Subcutaneous abdominal adipose tissue (tissue), 5 donors: ENCODE results near the gene APOC1.

ENCODE experiments used
- H3K27ac ChIP-seq: one replicate; pipeline ENCODE4 v1.7.0; 2013; ENCODE audit warnings: low read depth, mild to moderate bottlenecking, inconsistent platforms, low read length, moderate library complexity
- H3K27me3 ChIP-seq, 5 donors: one replicate each; pipeline ENCODE4 v1.7.0; 2013; ENCODE audit warnings: low read length in 5 of 5, inconsistent platforms in 1 of 5; ENCODE audit not compliant: control insufficient read depth in 5 of 5, insufficient read depth in 4 of 5
- H3K36me3 ChIP-seq, 5 donors: one replicate each; pipeline ENCODE4 v1.7.0; 2013; ENCODE audit warnings: low read length in 5 of 5; ENCODE audit not compliant: control insufficient read depth in 5 of 5, insufficient read depth in 5 of 5
- H3K4me1 ChIP-seq, 5 donors: one replicate each; pipeline ENCODE4 v1.7.0; 2013; ENCODE audit warnings: low read length in 5 of 5, mild to moderate bottlenecking in 3 of 5, moderate library complexity in 1 of 5; ENCODE audit not compliant: control insufficient read depth in 5 of 5, insufficient read depth in 5 of 5
- H3K4me3 ChIP-seq, 5 donors: one replicate each; pipeline ENCODE4 v1.7.0; 2013; ENCODE audit warnings: low read length in 5 of 5, low read depth in 1 of 5
- H3K9ac ChIP-seq, 5 donors: one replicate each; pipeline ENCODE4 v1.7.0; 2013; ENCODE audit warnings: low read length in 5 of 5, mild to moderate bottlenecking in 4 of 5, moderate library complexity in 3 of 5
- H3K9me3 ChIP-seq, 5 donors: one replicate each; pipeline ENCODE4 v1.7.0; 2013; ENCODE audit warnings: low read length in 5 of 5; ENCODE audit not compliant: control insufficient read depth in 5 of 5
- donor health status: healthy.
- donor health status: healthy.
- donor health status: healthy.
- donor health status: healthy.
- donor health status: healthy.

The APOC1 gene

DNA sequence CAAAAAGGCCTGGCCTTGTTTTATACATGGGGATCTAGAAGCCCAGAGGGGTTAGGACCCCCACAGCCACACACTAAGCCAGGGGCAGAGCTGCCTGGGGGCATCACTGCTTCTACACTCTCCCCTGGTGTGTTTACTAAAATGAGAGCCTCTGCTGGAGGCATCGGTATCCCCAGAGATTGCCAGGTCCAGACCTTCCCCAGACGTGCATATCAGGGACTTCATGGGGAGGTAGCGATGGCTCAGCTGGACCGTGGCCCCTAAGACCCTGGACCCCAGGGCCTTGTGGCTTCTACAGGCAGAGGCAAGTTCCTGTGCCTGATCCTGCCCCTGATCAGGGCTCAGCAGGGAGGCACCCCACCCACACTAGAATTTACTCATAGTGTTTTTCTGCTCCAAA is 54.3 kb downstream of the APOC1 start:
- Histone ChIP-seq H3K27ac (no peak overlapping the region), H3K36me3 (peaks cover 5 to 62% (median 43%) of the 10 kb centered on the region in 5 donors), H3K9me3 (no peaks in the 10 kb centered on the region), H3K4me3 (no peak overlapping the region), H3K9ac (no peak overlapping the region), H3K4me1 (no peaks in the 10 kb centered on the region), H3K27me3 (no peaks in the 10 kb centered on the region)
